BE2C (cell line): ENCODE data around the gene TUSC2.

Experiments used
- DNase-seq: peaks from one replicate; pipeline ENCODE4 v3.0.0-alpha.2; 2020
- H3K27me3 ChIP-seq: fragments of 250-450 bp; sonication (Bioruptor Pico); 2 replicates; pipeline ENCODE4 v1.5.1; 2020; ENCODE audit warnings: mild to moderate bottlenecking
- H3K36me3 ChIP-seq: fragments of 250-450 bp; sonication (Bioruptor Pico); 2 replicates; pipeline ENCODE4 v1.5.1; 2020; ENCODE audit warnings: mild to moderate bottlenecking
- H3K4me1 ChIP-seq: fragments of 250-450 bp; sonication (Bioruptor Pico); 2 replicates; pipeline ENCODE4 v1.5.1; 2020
- H3K4me3 ChIP-seq: 2 replicates; pipeline ENCODE4 v1.5.1; 2011; ENCODE audit warnings: low read depth, low read length
- H3K9me3 ChIP-seq: fragments of 250-450 bp; sonication (Bioruptor Pico); 2 replicates; pipeline ENCODE4 v1.5.1; 2020
- TF ChIP-seq, protein P1 (sequence below): IDR thresholded peaks from 2 replicates; pipeline ENCODE4 v1.5.1; 2012; ENCODE audit warnings: mild to moderate bottlenecking, low read depth, low read length

TUSC2 gene

GRCh38 chr3:50321336-50322114 is 6.5 kb downstream of the TUSC2 start:
- Histone ChIP-seq H3K4me1 (peaks cover 3% of the 10 kb centered on the region), H3K9me3 (no peaks in the 10 kb centered on the region), H3K36me3 (peaks cover 17% of the 10 kb centered on the region), H3K27me3 (no peaks in the 10 kb centered on the region), H3K4me3 (peak overlapping the region; percentile 65)
- TF ChIP-seq, protein P1, sequence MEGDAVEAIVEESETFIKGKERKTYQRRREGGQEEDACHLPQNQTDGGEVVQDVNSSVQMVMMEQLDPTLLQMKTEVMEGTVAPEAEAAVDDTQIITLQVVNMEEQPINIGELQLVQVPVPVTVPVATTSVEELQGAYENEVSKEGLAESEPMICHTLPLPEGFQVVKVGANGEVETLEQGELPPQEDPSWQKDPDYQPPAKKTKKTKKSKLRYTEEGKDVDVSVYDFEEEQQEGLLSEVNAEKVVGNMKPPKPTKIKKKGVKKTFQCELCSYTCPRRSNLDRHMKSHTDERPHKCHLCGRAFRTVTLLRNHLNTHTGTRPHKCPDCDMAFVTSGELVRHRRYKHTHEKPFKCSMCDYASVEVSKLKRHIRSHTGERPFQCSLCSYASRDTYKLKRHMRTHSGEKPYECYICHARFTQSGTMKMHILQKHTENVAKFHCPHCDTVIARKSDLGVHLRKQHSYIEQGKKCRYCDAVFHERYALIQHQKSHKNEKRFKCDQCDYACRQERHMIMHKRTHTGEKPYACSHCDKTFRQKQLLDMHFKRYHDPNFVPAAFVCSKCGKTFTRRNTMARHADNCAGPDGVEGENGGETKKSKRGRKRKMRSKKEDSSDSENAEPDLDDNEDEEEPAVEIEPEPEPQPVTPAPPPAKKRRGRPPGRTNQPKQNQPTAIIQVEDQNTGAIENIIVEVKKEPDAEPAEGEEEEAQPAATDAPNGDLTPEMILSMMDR: peak; percentile 36
- peak; percentile 85 for DNase-seq

- Histone ChIP-seq H3K4me3 (peak overlapping the region; percentile 65), H3K4me1 (peaks cover 3% of the 10 kb centered on the region), H3K9me3 (no peaks in the 10 kb centered on the region), H3K27me3 (no peaks in the 10 kb centered on the region), H3K36me3 (peaks cover 17% of the 10 kb centered on the region)
- peak; percentile 72 for DNase-seq
- TF ChIP-seq, protein P1: no peak
Observed at GRCh38 chr3:50320853-50321335, 7.1 kb downstream of the TUSC2 start.

GRCh38 chr3:50319894-50320625 is 8.0 kb downstream of the TUSC2 start:
- Histone ChIP-seq H3K4me1 (peaks cover 3% of the 10 kb centered on the region), H3K36me3 (peaks cover 17% of the 10 kb centered on the region), H3K9me3 (no peaks in the 10 kb centered on the region), H3K27me3 (no peaks in the 10 kb centered on the region), H3K4me3 (peak overlapping the region; percentile 65)
- TF ChIP-seq, protein P1: no peak
- no peak for DNase-seq

- TF ChIP-seq, protein P1: no peak
- no peaks in the 10 kb centered on the region for H3K27me3 ChIP-seq
- H3K9me3 ChIP-seq: no peaks in the 10 kb centered on the region
- H3K36me3 ChIP-seq: peaks cover 17% of the 10 kb centered on the region
- no peak overlapping the region for H3K4me3 ChIP-seq
- H3K4me1 ChIP-seq: peaks cover 3% of the 10 kb centered on the region
- no peak for DNase-seq
Observed at GRCh38 chr3:50319181-50319893, 8.7 kb downstream of the TUSC2 start.

DNA sequence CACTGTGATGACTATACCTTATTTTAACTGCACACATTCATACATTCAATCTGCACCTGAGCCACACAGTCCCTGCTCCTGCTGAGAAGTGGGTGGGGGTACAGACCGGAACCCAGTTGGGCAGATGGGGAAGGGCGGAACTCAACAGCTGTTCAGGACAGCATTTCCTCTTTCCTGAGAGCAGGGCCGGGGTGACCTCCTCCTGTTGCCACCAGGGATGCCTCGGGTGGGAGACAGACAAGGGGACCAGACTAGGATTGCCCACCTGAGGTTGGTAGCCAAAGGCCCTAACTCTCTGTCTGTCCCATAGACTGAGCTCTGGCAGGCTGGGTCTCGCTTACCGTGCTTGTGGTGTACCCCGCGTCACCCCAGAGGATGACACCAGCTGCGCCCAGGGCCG is 9.4 kb downstream of the TUSC2 start:
- TF ChIP-seq, protein P1: no peak
- peaks cover 17% of the 10 kb centered on the region for H3K36me3 ChIP-seq
- H3K27me3 ChIP-seq: no peaks in the 10 kb centered on the region
- no peak for DNase-seq
- no peaks in the 10 kb centered on the region for H3K9me3 ChIP-seq
- no peak overlapping the region for H3K4me3 ChIP-seq
- H3K4me1 ChIP-seq: peaks cover 3% of the 10 kb centered on the region
